ENCODE results near the gene FBN2.

DNA sequence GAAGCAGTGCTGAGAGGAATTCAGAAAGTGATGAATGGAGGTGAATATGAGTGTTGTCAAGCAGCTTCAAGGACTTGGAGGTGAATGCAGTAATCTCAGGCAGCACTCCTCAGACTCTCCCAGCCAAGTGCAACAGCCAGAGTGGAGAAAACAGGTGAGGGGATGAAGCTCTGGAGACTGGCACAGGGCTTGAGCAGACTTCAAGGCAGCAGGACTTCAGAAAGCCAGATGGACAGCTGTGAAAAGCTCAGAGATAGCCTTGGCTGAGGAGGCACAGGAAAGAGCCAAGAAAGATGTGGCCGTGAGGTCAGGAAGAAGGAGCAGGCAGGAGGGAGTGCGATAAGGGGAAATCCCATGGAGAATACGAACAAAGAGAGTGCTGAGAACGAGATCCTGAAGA is 194.9 kb downstream of the FBN2 start:
- TF ChIP-seq, protein P1, sequence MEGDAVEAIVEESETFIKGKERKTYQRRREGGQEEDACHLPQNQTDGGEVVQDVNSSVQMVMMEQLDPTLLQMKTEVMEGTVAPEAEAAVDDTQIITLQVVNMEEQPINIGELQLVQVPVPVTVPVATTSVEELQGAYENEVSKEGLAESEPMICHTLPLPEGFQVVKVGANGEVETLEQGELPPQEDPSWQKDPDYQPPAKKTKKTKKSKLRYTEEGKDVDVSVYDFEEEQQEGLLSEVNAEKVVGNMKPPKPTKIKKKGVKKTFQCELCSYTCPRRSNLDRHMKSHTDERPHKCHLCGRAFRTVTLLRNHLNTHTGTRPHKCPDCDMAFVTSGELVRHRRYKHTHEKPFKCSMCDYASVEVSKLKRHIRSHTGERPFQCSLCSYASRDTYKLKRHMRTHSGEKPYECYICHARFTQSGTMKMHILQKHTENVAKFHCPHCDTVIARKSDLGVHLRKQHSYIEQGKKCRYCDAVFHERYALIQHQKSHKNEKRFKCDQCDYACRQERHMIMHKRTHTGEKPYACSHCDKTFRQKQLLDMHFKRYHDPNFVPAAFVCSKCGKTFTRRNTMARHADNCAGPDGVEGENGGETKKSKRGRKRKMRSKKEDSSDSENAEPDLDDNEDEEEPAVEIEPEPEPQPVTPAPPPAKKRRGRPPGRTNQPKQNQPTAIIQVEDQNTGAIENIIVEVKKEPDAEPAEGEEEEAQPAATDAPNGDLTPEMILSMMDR (IDR thresholded peaks at IDR 0.05; ENCODE audit: poor library complexity) = no peak
- TF ChIP-seq EZH2phosphoT487 (IDR thresholded peaks at IDR 0.05; ENCODE audit: low read depth, severe bottlenecking, unreplicated experiment) = no peak
- no peak for TF ChIP-seq EZH2 (IDR thresholded peaks at IDR 0.05; ENCODE audit: borderline replicate concordance)
